Activated CD4-positive, alpha-beta T cell treated with anti-CD3 and anti-CD28 coated beads, Interleukin-2, amount 10 ng/mL, durations not matched to agents 7 days and 5 days (primary cell): ENCODE data around the gene CDKN1C. TPM values are rescaled to one million over a fixed set of nuclear protein-coding genes. Genes with fewer than 3 reads are reported as not detected.

Experiments
- CTCF ChIA-PET: fragments of 350-600 bp; sonication (Branson Sonifier 250); formaldehyde crosslinking; loops from one replicate; lab custom pipeline; 2021; ENCODE audit warnings: antibody characterized with exemption; lab: Charles Lee
- POLR2A ChIA-PET: fragments of 350-600 bp; sonication (Branson Sonifier 250); formaldehyde crosslinking; loops from one replicate; lab custom pipeline; 2021; ENCODE audit warnings: antibody characterized with exemption; lab: Charles Lee
- DNase-seq: peaks from one replicate; pipeline ENCODE4 v3.0.0-alpha.2; 2020
- H3K27ac Mint-ChIP-seq: one replicate; pipeline ENCODE4 v1.8.0; 2021; ENCODE audit warnings: mild to moderate bottlenecking, moderate library complexity, mixed read lengths
- H3K27me3 Mint-ChIP-seq: one replicate; pipeline ENCODE4 v1.8.0; 2021; ENCODE audit warnings: mixed read lengths
- H3K36me3 Mint-ChIP-seq: one replicate; pipeline ENCODE4 v1.8.0; 2021; ENCODE audit warnings: low read depth, mixed read lengths
- H3K4me1 Mint-ChIP-seq: one replicate; pipeline ENCODE4 v1.8.0; 2021; ENCODE audit warnings: mixed read lengths
- H3K4me3 Mint-ChIP-seq: one replicate; pipeline ENCODE4 v1.8.0; 2021; ENCODE audit warnings: mild to moderate bottlenecking, moderate library complexity, mixed read lengths
- H3K9me3 Mint-ChIP-seq: one replicate; pipeline ENCODE4 v1.8.0; 2021; ENCODE audit warnings: mixed read lengths
- total RNA-seq, 2 experiments: library from RNA; stranded (reverse); gene quantifications; one replicate each; pipeline ENCODE4 v1.2.3, GENCODE V29; 2021

Gene CDKN1C
- total RNA-seq, 2 experiments from 2014 or later = 0.29 to 0.40 TPM

GRCh38 chr11:2867142-2867541, 18.4 kb downstream of the CDKN1C start:
- CTCF ChIA-PET = no interaction called here
- Mint-ChIP-seq H3K27me3 (peaks cover 59% of the 10 kb centered on the region), H3K36me3 (peaks cover 2% of the 10 kb centered on the region), H3K27ac (no peak overlapping the region), H3K4me1 (peaks cover 2% of the 10 kb centered on the region), H3K9me3 (no peaks in the 10 kb centered on the region), H3K4me3 (no peak overlapping the region)
- no peak for DNase-seq
- POLR2A ChIA-PET = no interaction called here

GRCh38 chr11:2865922-2866577, 19.5 kb downstream of the CDKN1C start:
- Mint-ChIP-seq H3K27ac (no peak overlapping the region), H3K36me3 (peaks cover 2% of the 10 kb centered on the region), H3K27me3 (peaks cover 58% of the 10 kb centered on the region), H3K4me1 (peaks cover 2% of the 10 kb centered on the region), H3K9me3 (no peaks in the 10 kb centered on the region), H3K4me3 (no peak overlapping the region)
- DNase-seq = no peak
- ChIA-PET POLR2A (no interaction called here), CTCF (no interaction called here)

DNA sequence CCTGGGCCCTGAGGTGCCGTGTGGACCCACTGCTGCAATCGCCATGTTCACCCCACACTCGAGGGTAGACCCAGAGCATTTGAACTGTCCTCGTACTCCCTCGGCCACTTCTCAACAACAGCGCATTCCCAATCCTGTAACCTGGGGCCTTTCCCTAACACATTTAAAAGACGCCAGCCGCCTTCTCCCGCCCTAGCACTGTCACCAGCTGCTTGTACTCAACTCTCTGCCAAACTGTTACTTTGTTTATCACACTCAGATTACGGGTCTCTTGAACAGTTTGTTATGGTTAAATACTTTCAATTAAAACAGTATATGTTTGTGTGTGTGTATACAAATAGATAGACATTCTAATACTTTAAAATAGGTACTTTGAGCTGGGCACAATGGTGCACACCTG, 20.7 kb downstream of the CDKN1C start:
- Mint-ChIP-seq H3K27ac (no peak overlapping the region), H3K36me3 (peaks cover 2% of the 10 kb centered on the region), H3K4me3 (no peak overlapping the region), H3K27me3 (peaks cover 51% of the 10 kb centered on the region), H3K4me1 (peaks cover 2% of the 10 kb centered on the region), H3K9me3 (no peaks in the 10 kb centered on the region)
- ChIA-PET CTCF (no interaction called here), POLR2A (no interaction called here)
- no peak for DNase-seq

- POLR2A ChIA-PET = no interaction called here
- DNase-seq = no peak
- CTCF ChIA-PET = no interaction called here
- Mint-ChIP-seq H3K4me1 (no peaks in the 10 kb centered on the region), H3K27ac (no peak overlapping the region), H3K36me3 (no peaks in the 10 kb centered on the region), H3K27me3 (peaks cover 42% of the 10 kb centered on the region), H3K9me3 (no peaks in the 10 kb centered on the region), H3K4me3 (no peak overlapping the region)
Measured at GRCh38 chr11:2863276-2863618, 22.3 kb downstream of the CDKN1C start.

DNA sequence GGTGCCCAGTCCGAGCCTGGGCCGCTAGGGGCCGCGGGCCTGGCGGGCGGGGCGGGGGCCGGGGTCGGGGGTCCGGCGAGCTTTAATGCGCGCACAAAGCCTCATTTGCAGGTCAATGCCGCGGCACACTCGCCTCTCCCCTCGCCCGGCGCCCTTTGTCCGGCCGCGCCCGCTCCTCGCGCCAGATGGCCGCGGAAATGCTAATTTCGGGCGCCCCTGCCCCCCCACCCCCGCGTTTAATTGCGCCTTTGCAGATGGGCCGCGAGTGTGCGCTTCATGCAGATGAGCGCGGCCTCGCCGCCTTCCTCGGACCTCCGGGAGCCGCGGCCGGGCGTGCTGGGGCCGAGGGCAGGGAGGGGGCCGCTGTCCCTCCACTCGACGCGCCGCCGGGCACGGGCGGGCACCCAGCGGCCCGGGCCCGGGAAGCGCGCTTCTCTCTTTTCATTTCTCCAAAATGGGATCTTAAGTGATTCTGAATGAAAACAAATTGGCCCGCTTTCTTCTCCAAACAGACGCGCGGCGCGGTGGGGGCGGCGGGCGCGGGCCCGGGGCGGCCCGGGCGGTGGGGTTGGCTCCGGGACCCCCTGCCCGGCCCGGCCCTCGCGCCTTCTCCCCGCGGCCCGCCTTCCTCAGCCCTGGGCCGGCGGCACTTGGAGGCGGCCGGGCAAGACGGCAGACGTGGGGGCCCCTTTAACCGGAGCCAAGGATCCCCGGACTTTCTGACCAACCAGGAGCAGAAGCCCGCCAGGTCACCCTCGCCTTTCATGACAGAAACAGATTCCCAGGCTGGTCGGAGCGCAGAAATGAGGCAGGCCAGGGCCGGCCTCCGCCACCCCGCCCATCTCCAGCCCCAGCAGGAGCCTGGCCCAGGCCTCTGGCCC, 22.9 kb downstream of the CDKN1C start:
- H3K4me1 Mint-ChIP-seq = no peaks in the 10 kb centered on the region
- no peak overlapping the region for H3K4me3 Mint-ChIP-seq
- DNase-seq = no peak
- no peak overlapping the region for H3K27ac Mint-ChIP-seq
- ChIA-PET POLR2A (no interaction called here), CTCF (no interaction called here)
- no peaks in the 10 kb centered on the region for H3K9me3 Mint-ChIP-seq
- no peaks in the 10 kb centered on the region for H3K36me3 Mint-ChIP-seq
- peaks cover 37% of the 10 kb centered on the region for H3K27me3 Mint-ChIP-seq

DNA sequence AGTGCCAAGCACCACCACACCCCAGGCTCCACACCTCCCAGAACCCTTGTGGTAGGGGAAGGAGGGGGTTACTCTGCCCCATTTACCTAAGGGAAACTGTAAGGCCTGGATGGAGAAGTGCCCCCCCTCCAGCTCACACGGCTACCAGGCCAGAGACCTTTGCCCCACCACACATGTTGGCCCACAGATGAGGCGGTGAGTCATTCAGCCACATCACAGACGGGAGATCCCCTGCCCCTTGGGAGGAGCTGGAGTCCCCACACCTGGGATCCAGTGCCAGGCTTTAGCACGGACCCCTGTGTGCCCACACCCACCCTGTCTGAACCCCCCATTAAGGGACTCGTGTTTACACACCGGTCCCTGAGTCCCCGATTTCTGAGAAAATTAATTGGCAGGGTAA, 24.9 kb downstream of the CDKN1C start:
- ChIA-PET CTCF (interaction anchor here (1.0 kb wide), 2 partner anchors 9 to 27 kb away, joined by 3 read pairs; no protein-coding TSS in a partner anchor), POLR2A (no interaction called here)
- H3K9me3 Mint-ChIP-seq = no peaks in the 10 kb centered on the region
- no peak overlapping the region for H3K27ac Mint-ChIP-seq
- H3K4me3 Mint-ChIP-seq = no peak overlapping the region
- no peaks in the 10 kb centered on the region for H3K36me3 Mint-ChIP-seq
- H3K4me1 Mint-ChIP-seq = no peaks in the 10 kb centered on the region
- DNase-seq = no peak
- H3K27me3 Mint-ChIP-seq = peaks cover 28% of the 10 kb centered on the region

DNA sequence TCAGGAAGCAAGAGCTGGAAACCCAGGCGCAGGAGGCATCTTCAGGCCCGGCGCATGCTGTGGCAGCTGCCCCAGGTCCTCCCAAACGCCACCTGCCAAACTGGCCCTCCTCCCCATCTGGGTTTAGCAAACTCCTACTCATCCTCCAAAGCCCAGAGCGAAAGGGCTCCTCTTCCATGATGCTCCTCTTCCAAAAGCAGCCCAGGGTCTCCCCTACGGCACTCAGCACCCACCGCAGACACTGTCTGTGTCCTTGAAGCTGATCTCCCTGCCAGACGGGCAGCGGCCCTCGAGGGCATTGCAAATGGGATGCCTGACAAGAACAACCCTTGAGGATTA, 25.9 kb downstream of the CDKN1C start:
- DNase-seq = no peak
- Mint-ChIP-seq H3K36me3 (no peaks in the 10 kb centered on the region), H3K4me3 (no peak overlapping the region), H3K27ac (peak overlapping the region; percentile 19), H3K27me3 (peaks cover 24% of the 10 kb centered on the region), H3K4me1 (no peaks in the 10 kb centered on the region), H3K9me3 (no peaks in the 10 kb centered on the region)
- CTCF ChIA-PET = no interaction called here
- POLR2A ChIA-PET = no interaction called here

GRCh38 chr11:2858995-2859698, 26.4 kb downstream of the CDKN1C start:
- CTCF ChIA-PET = interaction anchor here (1.2 kb wide), 1 partner anchor 25 kb away, joined by 3 read pairs; no protein-coding TSS in a partner anchor
- H3K27ac Mint-ChIP-seq = peak overlapping the region; percentile 9
- H3K27me3 Mint-ChIP-seq = peaks cover 20% of the 10 kb centered on the region
- POLR2A ChIA-PET = no interaction called here
- no peak for DNase-seq
- H3K4me1 Mint-ChIP-seq = no peaks in the 10 kb centered on the region
- H3K9me3 Mint-ChIP-seq = no peaks in the 10 kb centered on the region
- H3K4me3 Mint-ChIP-seq = no peak overlapping the region
- H3K36me3 Mint-ChIP-seq = no peaks in the 10 kb centered on the region

- Mint-ChIP-seq H3K4me3 (no peak overlapping the region), H3K27ac (no peak overlapping the region), H3K9me3 (no peaks in the 10 kb centered on the region), H3K36me3 (no peaks in the 10 kb centered on the region), H3K27me3 (peaks cover 9% of the 10 kb centered on the region), H3K4me1 (no peaks in the 10 kb centered on the region)
- POLR2A ChIA-PET = no interaction called here
- CTCF ChIA-PET = interaction anchor here (1.1 to 1.2 kb wide), 2 partner anchors 27 to 35 kb away, joined by 3 read pairs; no protein-coding TSS in a partner anchor
- no peak for DNase-seq
Measured at GRCh38 chr11:2857918-2858317, 27.7 kb downstream of the CDKN1C start.

DNA sequence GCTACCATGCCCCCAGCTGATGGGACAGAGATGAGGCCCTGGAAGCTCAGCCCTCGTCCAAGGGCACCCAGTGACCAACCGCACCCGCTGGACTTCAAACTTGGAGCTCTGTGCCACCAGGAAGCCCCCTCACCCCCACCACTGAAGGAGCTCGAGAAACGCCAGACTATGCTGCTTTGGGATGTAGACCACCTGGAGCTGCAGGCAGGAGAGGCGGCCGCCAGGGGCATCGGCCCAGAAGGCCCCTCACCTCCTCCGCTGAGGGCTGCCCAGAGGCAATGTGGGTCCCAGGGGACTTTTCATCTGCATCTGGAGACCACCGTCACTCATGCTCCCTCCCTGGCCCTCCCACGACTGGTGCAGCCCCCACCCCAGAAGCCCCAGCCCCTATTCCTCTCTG, 28.3 kb downstream of the CDKN1C start:
- Mint-ChIP-seq H3K4me1 (no peaks in the 10 kb centered on the region), H3K27me3 (peaks cover 9% of the 10 kb centered on the region), H3K9me3 (no peaks in the 10 kb centered on the region), H3K36me3 (no peaks in the 10 kb centered on the region), H3K4me3 (no peak overlapping the region), H3K27ac (no peak overlapping the region)
- DNase-seq = no peak
- POLR2A ChIA-PET = no interaction called here
- CTCF ChIA-PET = interaction anchor here (0.9 to 1.1 kb wide), 2 partner anchors 35 to 287 kb away, joined by 3 read pairs; no protein-coding TSS in a partner anchor

DNA sequence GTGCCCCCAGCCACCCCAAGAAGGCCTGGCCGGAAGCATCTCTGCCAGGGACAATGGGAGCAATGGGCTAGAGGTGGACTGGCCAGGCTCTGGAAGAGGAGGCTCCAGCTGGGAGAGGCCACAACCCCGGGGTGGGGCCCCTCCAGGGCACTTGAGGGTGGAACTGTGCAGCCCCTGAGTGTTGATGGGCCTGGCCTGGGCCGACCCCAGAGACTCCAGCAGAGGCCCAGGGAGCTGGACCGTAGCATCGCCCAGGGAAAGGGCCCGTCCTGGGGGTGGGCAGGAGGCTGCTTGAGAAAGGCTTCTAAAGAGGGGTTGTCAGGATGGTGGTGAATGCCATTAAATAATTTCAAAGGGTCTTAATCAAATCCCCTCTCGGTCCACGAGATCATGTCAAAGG, 30.4 kb downstream of the CDKN1C start:
- Mint-ChIP-seq H3K27me3 (no peaks in the 10 kb centered on the region), H3K4me3 (no peak overlapping the region), H3K4me1 (no peaks in the 10 kb centered on the region), H3K36me3 (no peaks in the 10 kb centered on the region), H3K27ac (no peak overlapping the region), H3K9me3 (no peaks in the 10 kb centered on the region)
- ChIA-PET CTCF (interaction anchor here (1.2 kb wide), 1 partner anchor 32 kb away, joined by 3 read pairs; no protein-coding TSS in a partner anchor), POLR2A (no interaction called here)
- DNase-seq = no peak

- Mint-ChIP-seq H3K27me3 (no peaks in the 10 kb centered on the region), H3K4me1 (no peaks in the 10 kb centered on the region), H3K4me3 (no peak overlapping the region), H3K9me3 (no peaks in the 10 kb centered on the region), H3K27ac (peak overlapping the region; percentile 1), H3K36me3 (no peaks in the 10 kb centered on the region)
- ChIA-PET CTCF (no interaction called here), POLR2A (no interaction called here)
- no peak for DNase-seq
Measured at GRCh38 chr11:2853997-2854560, 31.5 kb downstream of the CDKN1C start.
